HFF-Myc (cell line): ENCODE data around the gene ATMIN.
A peak's percentile ranks its signal among the peaks of the same experiment; 100 is the strongest.

Source experiments
- DNase-seq: peaks from one replicate; pipeline ENCODE4 v3.0.0-alpha.2; 2011; ENCODE audit warnings: low read depth; ENCODE audit errors: extremely low read depth
- H3K4me3 ChIP-seq: replicated peaks from 2 replicates; pipeline ENCODE4 v1.5.1; 2011; ENCODE audit warnings: low read depth, mild to moderate bottlenecking, control low read depth, low read length
- CTCF ChIP-seq: IDR thresholded peaks from 2 replicates; pipeline ENCODE4 v1.5.1; 2012; ENCODE audit warnings: mild to moderate bottlenecking, low read depth, low read length, control low read depth; ENCODE audit errors: missing control alignments

Gene ATMIN

GRCh38 chr16:81014672-81015071 lies 21.0 kb upstream of the ATMIN start:
- no peak overlapping the region for H3K4me3 ChIP-seq
- no peak for TF ChIP-seq CTCF
- DNase-seq = no peak

GRCh38 chr16:81018496-81018895 lies 17.1 kb upstream of the ATMIN start:
- no peak for DNase-seq

GRCh38 chr16:81026429-81026828 lies 9.2 kb upstream of the ATMIN start:
- H3K4me3 ChIP-seq = no peak overlapping the region
- TF ChIP-seq CTCF = no peak
- DNase-seq = no peak

More at GRCh38 chr16:81018496-81018895, 17.1 kb upstream of the ATMIN start:
- H3K4me3 ChIP-seq = no peak overlapping the region
- no peak for TF ChIP-seq CTCF

GRCh38 chr16:81029930-81030604 lies 5.6 kb upstream of the ATMIN start:
- DNase-seq = no peak
- no peak for TF ChIP-seq CTCF
- H3K4me3 ChIP-seq = no peak overlapping the region

- no peak for DNase-seq
- no peak for TF ChIP-seq CTCF
- H3K4me3 ChIP-seq = peak overlapping the region; percentile 73
Observed at GRCh38 chr16:81035975-81036750, 521 bp downstream of the ATMIN start.

GRCh38 chr16:81036751-81037350 lies 1.2 kb downstream of the ATMIN start:
- no peak for TF ChIP-seq CTCF
- DNase-seq = no peak
- peak overlapping the region; percentile 73 for H3K4me3 ChIP-seq
